ENCODE data around the gene BTG1. TPM values are rescaled to one million over a fixed set of nuclear protein-coding genes. Genes with fewer than 3 reads are reported as not detected.

The BTG1 gene
- total RNA-seq, 1 experiment from 2014 or later: 29.8 TPM

DNA sequence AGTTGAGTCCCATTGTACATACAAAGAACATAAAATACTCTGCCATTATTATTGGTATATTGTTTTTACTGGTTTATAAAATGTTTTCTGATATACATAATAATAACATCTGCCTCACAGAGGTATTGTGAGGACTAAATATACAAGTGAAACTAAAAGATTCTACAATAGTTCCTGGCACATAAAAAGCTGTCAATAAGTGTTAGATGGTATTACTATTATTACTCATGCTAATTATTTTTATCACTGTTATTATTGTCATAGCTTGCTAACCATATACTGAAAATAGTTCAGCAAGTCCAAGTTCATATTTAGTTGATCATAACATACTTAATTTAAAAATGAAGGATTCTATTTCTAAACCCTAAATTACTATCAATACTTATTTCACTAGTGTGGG is 34.4 kb downstream of the BTG1 start:
- H3K27ac ChIP-seq (ENCODE audit: low read length): no peak overlapping the region
- POLR2A ChIA-PET (ENCODE audit: unreplicated experiment): no interaction called here

DNA sequence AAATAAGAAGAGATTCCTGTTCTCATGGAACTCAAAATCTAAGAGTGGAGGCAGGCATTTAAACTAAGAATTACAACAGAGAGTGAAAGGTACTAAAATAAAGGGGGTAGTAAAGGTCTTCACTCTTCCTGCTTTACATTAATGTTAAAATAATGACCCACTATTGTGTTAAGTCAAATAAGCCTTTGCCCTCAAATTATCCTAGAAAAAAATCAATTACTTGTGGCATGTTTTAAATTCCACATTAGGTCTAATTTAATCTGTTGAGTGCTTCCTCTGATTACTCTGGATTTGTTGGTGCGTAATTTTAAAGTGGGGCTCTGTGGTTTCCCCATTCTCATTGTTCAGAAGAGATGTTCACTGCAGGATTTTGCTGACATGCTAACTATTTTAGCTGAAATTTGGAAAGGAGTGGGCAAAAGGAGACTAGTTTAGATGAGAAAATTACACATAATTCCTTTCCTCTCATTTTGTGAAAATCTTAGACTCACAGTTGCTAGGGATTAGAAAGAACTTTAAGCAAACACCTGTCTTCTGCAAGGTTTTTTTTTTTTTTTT is 35.5 kb downstream of the BTG1 start:
- Histone ChIP-seq H3K4me2 (ENCODE audit: low read length) (no peak overlapping the region), H4K20me1 (ENCODE audit: low read length) (no peaks in the 10 kb centered on the region), H3K79me2 (ENCODE audit: low read length) (peaks cover 60% of the 10 kb centered on the region), H3K27ac (ENCODE audit: low read length) (no peak overlapping the region), H3K4me1 (ENCODE audit: insufficient read depth, low read length) (no peaks in the 10 kb centered on the region), H3K27me3 (ENCODE audit: low read length) (no peaks in the 10 kb centered on the region), H3K36me3 (ENCODE audit: low read depth, low read length) (no peaks in the 10 kb centered on the region), H3K9me2 (replicated peaks; ENCODE audit: low read length) (no peaks in the 10 kb centered on the region), H3F3A (ENCODE audit: low read length, unreplicated experiment) (no peaks in the 10 kb centered on the region), H3K4me3 (ENCODE audit: low read length) (no peak overlapping the region), H3K9ac (ENCODE audit: low read length) (no peak overlapping the region), H2AFZ (ENCODE audit: low read length) (no peak overlapping the region), H3K9me3 (ENCODE audit: low read length) (no peaks in the 10 kb centered on the region)
- CTCF ChIA-PET: no interaction called here
- DNase-seq: no peak
- BruUV-seq (replicated peaks): no TSS peak
- ATAC-seq: no peak
- TF ChIP-seq EZH2phosphoT487 (IDR thresholded peaks at IDR 0.05; ENCODE audit: borderline replicate concordance, low read length) (no peak), EZH2 (IDR thresholded peaks at IDR 0.05; ENCODE audit: low read length, unreplicated experiment) (no peak)
- TF ChIP-seq, protein P1, sequence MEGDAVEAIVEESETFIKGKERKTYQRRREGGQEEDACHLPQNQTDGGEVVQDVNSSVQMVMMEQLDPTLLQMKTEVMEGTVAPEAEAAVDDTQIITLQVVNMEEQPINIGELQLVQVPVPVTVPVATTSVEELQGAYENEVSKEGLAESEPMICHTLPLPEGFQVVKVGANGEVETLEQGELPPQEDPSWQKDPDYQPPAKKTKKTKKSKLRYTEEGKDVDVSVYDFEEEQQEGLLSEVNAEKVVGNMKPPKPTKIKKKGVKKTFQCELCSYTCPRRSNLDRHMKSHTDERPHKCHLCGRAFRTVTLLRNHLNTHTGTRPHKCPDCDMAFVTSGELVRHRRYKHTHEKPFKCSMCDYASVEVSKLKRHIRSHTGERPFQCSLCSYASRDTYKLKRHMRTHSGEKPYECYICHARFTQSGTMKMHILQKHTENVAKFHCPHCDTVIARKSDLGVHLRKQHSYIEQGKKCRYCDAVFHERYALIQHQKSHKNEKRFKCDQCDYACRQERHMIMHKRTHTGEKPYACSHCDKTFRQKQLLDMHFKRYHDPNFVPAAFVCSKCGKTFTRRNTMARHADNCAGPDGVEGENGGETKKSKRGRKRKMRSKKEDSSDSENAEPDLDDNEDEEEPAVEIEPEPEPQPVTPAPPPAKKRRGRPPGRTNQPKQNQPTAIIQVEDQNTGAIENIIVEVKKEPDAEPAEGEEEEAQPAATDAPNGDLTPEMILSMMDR (conservative IDR thresholded peaks at IDR 0.05; ENCODE audit: low read depth, low read length): no peak
- intact Hi-C loops (cut with micrococcal nuclease): no loop called here
- POLR2A ChIA-PET (ENCODE audit: unreplicated experiment): no interaction called here

More for the DNA sequence above, 34.4 kb downstream of the BTG1 start:
- DNase-seq: no peak
- H3K9me3 ChIP-seq (ENCODE audit: low read length): no peaks in the 10 kb centered on the region
- no peak overlapping the region for H3K4me2 ChIP-seq (ENCODE audit: low read length)
- no peak for TF ChIP-seq EZH2phosphoT487 (IDR thresholded peaks at IDR 0.05; ENCODE audit: borderline replicate concordance, low read length)
- TF ChIP-seq, protein P1 (conservative IDR thresholded peaks at IDR 0.05; ENCODE audit: low read depth, low read length): no peak
- no peak for TF ChIP-seq EZH2 (IDR thresholded peaks at IDR 0.05; ENCODE audit: low read length, unreplicated experiment)
- no peaks in the 10 kb centered on the region for H3K36me3 ChIP-seq (ENCODE audit: low read depth, low read length)
- H3K9ac ChIP-seq (ENCODE audit: low read length): no peak overlapping the region
- H3K79me2 ChIP-seq (ENCODE audit: low read length): peaks cover 71% of the 10 kb centered on the region
- no peaks in the 10 kb centered on the region for H3K27me3 ChIP-seq (ENCODE audit: low read length)
- H4K20me1 ChIP-seq (ENCODE audit: low read length): no peaks in the 10 kb centered on the region
- BruUV-seq (replicated peaks): no TSS peak
- no peaks in the 10 kb centered on the region for H3K4me1 ChIP-seq (ENCODE audit: insufficient read depth, low read length)
- no peaks in the 10 kb centered on the region for H3F3A ChIP-seq (ENCODE audit: low read length, unreplicated experiment)
- no peak for ATAC-seq
- no peak overlapping the region for H3K4me3 ChIP-seq (ENCODE audit: low read length)
- intact Hi-C loops (cut with micrococcal nuclease): no loop called here
- H3K9me2 ChIP-seq (replicated peaks; ENCODE audit: low read length): no peaks in the 10 kb centered on the region
- CTCF ChIA-PET: no interaction called here
- H2AFZ ChIP-seq (ENCODE audit: low read length): no peak overlapping the region

DNA sequence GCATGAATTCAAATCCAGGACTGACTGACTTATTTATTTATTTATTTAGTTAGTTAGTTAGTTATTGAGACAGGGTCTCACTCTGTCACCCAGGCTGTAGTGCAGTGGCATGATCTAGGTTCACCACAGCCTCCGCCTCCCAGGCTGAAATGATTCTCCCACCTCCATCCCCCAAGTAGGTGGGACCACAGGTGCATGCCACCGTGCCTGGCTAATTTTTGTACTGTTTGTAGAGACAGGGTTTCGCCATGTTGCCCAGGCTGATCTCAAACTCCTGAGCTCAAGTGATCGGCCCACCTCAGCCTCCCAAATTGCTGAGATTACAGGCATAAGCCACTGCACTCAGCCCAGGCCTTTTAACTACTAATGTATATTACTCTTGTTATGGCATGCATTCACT is 36.0 kb downstream of the BTG1 start:
- H3F3A ChIP-seq (ENCODE audit: low read length, unreplicated experiment): no peaks in the 10 kb centered on the region
- CTCF ChIA-PET: no interaction called here

More for the DNA sequence above, 36.0 kb downstream of the BTG1 start:
- intact Hi-C loops (cut with micrococcal nuclease): no loop called here
- no peaks in the 10 kb centered on the region for H4K20me1 ChIP-seq (ENCODE audit: low read length)
- BruUV-seq (replicated peaks): no TSS peak
- no peak for ATAC-seq
- H3K9me3 ChIP-seq (ENCODE audit: low read length): no peaks in the 10 kb centered on the region
- H2AFZ ChIP-seq (ENCODE audit: low read length): no peak overlapping the region
- no peaks in the 10 kb centered on the region for H3K36me3 ChIP-seq (ENCODE audit: low read depth, low read length)
- TF ChIP-seq, protein P1 (conservative IDR thresholded peaks at IDR 0.05; ENCODE audit: low read depth, low read length): no peak
- TF ChIP-seq EZH2 (IDR thresholded peaks at IDR 0.05; ENCODE audit: low read length, unreplicated experiment): no peak
- no peak for TF ChIP-seq EZH2phosphoT487 (IDR thresholded peaks at IDR 0.05; ENCODE audit: borderline replicate concordance, low read length)
- H3K4me3 ChIP-seq (ENCODE audit: low read length): no peak overlapping the region
- H3K4me2 ChIP-seq (ENCODE audit: low read length): no peak overlapping the region
- no peaks in the 10 kb centered on the region for H3K4me1 ChIP-seq (ENCODE audit: insufficient read depth, low read length)
- peaks cover 57% of the 10 kb centered on the region for H3K79me2 ChIP-seq (ENCODE audit: low read length)
- H3K9me2 ChIP-seq (replicated peaks; ENCODE audit: low read length): no peaks in the 10 kb centered on the region
- H3K27me3 ChIP-seq (ENCODE audit: low read length): no peaks in the 10 kb centered on the region
- no peak overlapping the region for H3K27ac ChIP-seq (ENCODE audit: low read length)
- POLR2A ChIA-PET (ENCODE audit: unreplicated experiment): no interaction called here
- H3K9ac ChIP-seq (ENCODE audit: low read length): no peak overlapping the region
- no peak for DNase-seq
